Fibroblast of skin of back (primary cell): ENCODE results near the gene FIZ1.
"Not testable (repeated sequence)": the region's sequence is repeated elsewhere in the genome, so short reads cannot be mapped to it uniquely, and the experiment has no call there.

ENCODE experiments used
- DNase-seq: peaks from one replicate; pipeline ENCODE4 v3.0.0-alpha.2; 2013

The FIZ1 gene

DNA sequence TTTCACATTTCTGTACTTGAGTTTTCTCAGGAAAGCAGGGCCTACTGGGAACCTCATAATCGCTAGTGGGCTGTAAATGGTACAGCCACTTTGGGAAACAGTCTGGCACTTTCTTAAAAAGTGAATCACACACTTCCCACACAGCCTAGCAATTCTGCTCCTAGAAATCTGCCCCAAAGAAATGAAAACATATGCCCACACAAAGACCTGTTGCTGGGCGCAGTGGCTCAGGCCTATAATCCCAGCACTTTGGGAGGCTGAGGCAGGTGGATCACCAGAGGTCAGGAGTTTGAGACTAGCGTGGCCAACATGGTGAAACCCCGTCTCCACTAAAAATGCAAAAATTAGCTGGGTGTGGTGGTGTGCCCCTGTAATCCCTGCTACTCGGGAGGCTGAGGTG lies 29.8 kb downstream of the FIZ1 start:
- DNase-seq, result not testable (repeated sequence)

DNA sequence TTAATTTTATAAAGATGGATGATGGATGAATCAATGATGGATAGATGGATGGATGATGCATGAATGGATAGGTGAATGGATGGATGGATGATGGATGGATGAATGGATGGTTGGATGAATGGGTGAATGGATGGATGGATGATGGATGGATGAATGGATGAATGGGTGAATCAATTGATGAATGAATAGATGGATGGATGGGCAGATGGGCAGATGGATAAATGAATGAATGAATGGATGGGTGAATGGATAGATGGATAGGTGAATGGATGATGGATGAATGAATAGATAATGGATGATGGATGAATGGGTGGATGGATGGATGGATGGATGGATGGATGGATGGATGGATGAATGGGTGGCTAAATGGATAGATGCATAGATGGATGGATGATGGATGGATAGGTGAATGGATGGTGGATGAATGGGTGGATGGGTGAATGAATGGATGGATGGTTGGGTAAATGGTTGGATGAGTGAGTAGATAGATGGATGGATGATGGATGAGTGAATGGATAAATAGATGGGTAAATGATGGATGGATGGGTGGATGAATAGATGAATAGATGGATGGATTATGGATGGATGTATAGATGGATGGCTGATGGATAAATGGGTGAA lies 31.5 kb downstream of the FIZ1 start:
- no peak for DNase-seq

DNA sequence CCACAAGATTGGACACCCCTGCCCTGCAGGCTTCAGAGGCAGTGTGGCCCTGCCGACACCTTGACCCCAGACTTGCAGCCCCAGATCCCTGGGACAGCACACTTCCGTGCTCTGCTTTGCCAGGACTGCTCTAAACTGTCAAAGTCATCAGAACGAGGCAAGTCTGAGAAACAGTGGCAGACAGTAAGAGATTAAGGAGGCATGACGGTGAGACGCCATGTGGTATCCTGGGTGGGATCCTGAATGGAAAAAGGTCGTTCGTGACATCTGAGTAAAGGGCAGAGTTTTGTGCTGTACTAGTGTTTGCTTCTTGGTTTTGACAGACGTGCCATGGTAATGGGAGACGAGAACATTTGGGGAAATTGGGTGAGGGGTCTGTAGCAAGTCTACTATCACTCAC lies 32.5 kb downstream of the FIZ1 start:
- DNase-seq, result no peak

DNA sequence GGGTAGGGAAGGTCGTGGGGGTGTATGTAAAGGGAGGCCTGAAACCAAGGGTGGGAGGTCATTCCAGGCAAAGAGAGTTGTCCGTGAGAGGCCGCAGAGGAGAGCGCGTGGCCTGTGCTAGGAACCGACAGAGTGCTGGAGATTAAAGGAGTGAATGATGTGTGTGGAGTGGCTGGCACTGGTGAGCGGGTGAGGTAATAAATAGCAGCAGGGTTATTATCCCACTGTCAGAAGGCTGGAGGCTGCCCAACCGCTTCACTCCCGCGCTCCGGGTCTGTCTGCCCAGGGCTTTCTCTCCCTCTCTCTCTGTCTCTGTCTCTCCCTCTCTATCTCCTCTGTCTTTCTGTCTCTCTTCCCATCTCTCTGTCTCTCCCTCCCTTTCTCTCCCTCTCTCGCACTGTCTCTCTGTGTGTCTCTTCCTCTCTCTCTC lies 36.0 kb downstream of the FIZ1 start:
- no peak for DNase-seq

DNA sequence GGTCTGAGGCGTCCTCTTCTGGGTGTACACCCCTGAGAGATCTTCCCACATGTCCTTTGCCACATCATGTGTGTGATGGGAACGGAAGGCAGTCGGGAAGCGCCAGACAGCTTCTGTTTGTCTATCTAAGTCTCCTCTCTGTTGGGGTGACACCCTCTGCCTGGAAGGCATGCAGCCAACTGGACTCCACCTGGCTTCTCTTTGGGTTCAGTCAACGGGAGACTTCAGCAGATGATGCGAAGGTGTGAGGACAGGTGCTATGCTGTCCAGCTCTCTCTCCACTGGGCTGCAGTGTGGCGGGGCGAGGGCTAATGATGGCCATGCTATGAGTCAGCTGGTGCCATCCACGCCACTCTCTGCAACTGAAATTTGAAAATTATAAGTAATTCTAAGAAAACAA lies 39.6 kb downstream of the FIZ1 start:
- DNase-seq, result no peak

DNA sequence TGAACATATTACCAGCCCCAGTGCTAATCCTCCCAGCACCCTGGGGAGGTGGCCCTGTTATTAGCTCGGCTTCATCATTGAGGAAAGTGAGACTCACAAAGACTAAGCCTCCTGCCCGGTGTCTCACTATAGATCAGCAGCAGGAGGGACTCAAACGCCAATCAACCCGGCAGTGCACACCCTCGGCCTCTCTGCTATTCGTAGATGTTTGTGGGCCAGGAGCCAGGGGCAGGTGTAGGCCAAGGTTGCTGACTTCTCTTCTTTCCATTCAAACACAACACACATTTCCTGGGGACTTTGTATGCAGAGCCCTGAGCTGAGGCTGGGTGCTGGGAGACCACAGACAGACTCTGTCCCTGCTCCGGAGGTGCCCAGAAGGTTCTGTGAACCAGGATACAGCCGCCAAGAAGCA lies 44.6 kb downstream of the FIZ1 start:
- DNase-seq, result no peak

DNA sequence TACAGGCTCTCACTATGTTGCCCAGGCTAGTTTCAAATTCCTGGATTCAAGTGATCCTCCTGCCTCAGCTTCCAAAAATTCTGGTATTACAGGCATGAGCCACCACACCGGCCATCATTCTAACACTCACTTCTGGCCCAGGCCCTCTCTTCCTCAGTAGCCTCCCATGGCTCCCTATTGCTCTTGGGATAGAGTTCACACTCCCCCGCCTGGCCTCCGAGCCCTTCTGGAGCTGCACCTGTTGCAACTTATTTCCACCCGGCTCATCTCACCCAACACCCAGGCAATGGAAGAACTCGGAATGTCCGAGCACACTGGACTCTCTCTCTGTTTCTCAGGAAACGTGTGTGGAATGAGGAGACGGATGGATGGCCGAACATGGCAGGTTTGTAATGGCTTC lies 45.0 kb downstream of the FIZ1 start:
- no peak for DNase-seq

DNA sequence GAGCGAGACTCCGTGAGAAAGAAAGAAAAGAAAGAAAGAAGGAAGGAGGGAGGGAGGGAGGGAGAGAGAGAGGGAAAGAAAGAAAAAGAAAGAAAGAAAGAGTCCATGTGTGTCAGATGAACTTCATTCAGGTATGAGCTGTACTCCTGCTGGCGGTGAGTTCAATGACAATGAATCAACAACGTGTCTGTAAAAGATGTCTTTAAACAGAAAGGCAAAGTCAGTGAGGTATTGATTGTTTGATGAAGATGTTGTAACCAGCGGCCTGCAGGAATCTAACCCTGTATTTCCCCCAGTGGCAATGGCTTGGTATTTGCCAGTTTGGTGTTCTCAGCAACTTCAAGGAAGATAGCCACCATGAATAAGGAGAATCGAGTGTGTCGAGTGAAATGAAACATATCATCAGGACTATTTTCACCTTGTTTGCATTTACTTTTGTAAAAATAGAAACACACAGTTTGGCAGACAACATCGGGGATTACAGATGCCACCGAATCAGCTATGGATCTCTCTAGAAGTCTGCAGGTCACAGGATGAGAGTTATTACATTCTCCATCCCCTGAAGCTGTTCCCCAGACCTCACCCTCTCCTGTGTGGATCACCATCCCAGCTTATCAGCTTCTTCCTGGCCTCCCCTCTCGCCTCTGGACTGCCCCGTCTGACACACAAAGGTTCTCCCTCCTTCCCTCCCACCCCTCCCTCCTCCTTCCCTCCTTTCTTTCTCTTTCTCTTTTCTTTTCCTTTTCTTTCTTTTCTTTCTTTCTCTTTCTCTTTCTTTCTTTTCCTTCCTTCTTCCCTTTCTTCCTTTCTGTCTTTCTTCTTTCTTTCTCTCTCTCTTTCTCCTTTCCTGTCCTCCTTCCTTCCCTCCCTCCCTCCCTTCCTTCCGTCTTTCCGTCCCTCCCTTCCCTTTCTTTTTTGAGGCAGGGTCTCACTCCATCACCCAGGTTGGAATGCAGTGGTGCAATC lies 45.8 kb downstream of the FIZ1 start:
- no peak for DNase-seq

DNA sequence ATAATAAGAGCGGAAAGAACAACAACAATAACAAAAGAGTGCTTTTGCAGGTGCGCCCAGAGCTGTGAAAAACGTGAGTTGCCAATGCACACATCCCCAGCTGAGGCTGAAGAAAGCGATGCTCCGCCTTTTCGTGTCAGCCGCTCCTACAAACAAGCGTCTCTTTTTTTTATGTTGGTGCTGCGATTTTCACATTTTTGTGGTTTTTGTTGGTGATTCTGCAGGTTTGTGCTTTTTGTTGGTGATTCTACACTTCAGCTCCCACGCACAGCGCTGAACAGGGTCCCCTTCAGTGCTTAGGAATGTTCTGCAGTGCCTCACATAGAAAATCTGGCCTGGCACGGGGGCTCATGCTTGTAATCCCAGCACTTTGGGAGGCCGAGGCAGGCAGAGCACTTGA lies 46.7 kb downstream of the FIZ1 start:
- DNase-seq, result peak; percentile 91

DNA sequence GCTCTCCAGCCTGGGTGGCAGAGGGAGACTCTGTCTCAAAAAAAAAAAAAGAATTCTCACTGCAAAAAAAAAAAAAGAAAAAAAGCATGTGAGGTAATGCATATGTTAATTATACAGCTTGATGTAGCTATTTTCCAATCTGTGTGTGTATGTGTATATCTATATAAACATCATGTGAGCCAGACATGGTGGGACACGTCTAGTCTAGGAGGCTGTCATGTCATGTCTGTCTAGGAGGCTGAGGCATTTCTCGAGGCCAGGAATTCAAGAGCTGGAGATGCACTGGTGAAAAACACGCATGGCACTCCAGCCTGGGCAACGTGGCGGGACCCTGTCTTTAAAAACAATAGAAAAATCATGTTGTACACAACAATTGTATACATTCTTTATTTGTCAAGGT lies 47.1 kb downstream of the FIZ1 start:
- DNase-seq, result no peak

DNA sequence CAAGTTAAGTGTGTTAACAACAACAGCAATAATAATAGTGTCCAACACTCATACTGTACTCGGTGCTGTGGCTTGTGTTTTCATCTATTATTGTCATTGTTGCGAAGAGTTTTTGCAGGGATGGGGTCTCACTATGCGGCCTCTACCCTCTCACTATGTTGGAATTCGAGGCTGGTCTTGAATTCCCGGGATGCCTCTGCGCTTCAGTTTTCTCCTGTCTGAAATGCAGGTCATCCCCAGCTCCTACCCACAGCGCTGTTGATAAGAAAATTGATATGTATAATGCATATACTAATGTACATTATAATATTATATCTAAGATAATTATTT lies 49.0 kb downstream of the FIZ1 start:
- DNase-seq, result peak; percentile 68

DNA sequence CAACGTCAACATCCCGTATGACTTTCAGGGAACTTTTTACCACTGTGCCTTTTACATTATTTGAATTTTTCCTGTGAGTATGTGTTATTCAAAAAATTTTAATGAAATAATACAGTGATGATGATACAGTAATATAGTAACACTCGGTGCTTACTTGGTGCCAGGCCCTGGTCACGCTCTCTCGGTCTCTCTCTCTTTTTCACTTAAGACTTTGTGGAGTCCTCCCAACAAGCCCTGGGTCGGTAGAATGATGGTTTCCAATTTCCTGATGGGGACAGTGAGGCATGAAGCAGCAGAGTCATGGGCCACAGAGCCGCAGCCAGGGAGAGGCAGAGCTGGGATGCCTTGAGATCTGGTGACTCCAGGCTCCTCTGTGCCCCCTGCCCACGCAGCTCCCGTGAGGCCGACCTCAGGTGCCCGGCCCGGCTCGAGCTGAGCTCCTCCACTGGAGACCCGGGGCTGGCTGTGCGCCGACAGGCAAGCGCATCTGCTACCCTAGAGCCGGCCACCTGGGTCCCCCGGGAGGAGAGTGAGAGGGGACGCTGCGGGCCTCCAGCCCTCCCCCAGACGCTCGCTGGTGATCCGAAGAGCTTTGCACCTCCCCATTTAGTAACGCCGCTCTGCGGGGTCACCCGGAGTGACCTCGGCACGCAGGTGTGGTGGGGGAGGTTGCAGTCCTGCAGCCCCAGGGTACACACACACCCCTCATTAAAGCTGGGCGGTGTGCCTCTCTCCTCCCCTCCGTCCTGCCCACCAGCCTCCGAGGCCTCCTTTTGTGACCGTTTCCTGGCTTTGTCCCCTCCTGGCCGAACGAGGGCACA lies 49.6 kb downstream of the FIZ1 start:
- DNase-seq, result peak; percentile 96

DNA sequence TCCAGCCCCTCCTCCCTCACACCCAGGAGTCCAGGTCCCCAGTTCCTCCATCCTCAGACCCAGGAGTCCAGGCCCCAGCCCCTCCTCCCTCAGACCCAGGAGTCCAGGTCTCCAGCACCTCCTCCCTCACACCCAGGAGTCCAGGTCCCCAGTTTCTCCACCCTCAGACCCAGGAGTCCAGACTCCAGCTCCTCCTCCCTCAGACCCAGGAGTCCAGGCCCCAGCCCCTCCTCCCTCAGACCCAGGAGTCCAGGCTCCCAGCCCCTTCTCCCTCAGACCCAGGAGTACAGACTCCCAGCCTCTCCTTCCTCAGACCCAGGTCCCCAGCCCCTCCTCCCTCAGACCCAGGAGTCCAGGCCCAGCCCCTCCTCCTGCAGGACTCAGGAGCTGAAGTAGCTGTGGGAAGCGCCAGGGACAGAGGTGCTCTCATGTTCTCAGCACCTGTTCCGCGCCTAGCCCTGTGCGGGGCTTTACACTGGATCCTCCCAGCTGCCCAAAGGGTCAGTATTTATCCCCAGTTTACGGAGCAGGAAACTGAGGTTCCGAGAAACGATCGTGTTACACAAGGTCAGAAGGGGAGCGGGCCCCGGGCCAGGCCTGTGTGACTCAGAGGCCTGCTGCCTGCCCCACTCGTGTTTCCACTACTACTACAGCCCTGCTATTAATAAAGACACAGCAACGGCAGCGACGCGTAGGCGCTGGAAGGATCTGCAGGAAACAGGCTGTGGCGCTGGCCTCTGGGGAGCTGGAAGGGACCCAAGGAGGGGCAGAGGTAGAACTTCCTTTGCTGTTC lies 52.3 kb downstream of the FIZ1 start:
- peak; percentile 74 for DNase-seq

DNA sequence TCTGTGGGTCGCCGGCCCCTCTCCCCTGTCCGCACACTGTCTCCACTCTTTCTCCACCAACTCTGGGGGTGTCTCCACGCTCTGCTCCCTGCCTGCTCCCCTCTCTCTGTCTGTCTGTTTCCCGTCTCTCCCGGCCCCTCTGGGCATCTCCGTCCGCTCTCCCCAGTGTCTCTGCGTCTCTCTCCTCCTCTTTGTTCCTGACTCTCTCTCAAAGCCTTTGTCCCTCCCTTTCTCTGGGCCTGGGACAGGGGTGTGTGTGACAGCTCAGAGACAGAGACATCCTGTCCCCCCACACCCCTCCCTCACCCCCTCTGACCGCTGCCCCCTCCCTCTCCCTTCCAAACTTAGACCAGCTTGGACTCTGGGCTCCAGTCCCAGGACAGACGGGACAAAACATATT lies 53.3 kb downstream of the FIZ1 start:
- no peak for DNase-seq

DNA sequence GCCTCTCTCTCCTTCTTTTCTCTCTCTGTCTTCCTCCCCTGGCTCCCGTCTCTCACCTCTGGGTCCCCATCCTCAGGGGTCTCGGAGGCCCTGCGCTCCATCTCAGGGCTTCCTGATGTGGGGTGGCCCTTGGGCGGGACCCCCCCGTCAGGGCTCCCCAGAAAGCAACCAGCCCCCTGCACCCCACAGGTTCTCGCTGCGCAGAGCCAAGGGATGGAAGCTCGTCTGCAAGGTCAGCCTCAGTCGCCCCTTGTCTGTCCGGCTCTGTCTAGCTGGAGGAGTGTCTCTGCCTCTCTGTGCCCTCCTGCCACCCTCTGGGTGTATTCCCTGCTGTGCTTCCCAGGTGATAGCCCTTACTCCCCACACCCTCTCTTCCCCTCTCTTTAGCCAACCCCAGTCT lies 53.9 kb downstream of the FIZ1 start, which contains the start of gene SBK3:
Gene SBK3, minus strand, starts transcription at position 101 of the 400 bp plus-strand sequence. Its CDS starts 0 bp downstream, at position 101.
- no peak for DNase-seq

DNA sequence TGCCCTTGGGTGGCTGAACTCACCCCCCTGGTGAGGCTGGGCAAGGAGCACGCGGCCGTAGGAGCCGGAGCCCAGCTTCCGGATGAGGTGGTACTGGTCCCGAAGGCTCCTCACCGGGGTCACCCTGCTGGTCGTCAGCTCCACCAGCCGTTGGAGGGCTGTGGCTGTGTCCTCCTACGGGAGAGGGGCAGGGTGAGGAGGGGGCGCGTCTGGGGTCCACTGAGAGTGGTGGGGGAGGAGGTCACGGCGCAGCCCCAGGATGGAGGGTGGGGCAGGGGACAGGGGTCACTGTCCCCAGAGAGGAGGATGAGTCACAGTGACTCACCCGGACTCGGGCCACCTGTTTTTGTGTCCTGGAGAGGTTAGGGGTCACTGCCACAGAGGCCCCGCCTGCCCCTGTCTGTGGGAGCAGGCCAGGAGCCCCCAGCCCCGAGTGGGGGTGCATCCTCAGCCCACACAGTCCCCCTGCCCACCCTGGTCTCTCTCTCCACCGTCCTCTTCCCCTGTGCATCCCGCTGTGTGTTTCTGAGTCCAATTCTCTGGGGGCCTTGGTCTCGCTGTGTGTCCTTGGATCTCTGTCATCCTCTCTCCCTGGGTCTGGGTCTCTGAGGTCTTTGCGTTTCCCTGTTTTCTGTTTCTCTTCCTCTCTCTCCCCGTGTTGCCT lies 54.4 kb downstream of the FIZ1 start:
- DNase-seq, result no peak

DNA sequence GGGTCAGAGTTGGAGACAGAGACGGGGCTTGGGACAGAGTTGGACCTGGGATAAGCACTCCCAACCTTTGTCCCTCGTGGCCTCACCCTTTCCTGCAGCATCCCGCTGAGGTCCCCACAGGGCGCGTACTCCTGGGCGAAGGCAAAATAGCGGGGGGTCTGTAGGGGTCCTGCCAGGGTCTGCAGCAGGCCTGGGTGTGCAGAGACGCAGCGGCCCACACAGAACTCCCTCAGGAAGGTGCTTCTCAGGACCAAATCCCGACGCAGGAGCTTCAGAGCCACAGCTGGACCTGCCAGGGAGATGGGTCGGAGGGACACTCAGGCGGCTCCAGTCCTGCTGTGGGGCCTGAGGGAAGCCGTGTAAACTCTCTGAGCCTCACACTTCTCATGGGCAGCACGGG lies 55.3 kb downstream of the FIZ1 start:
- DNase-seq, result no peak

DNA sequence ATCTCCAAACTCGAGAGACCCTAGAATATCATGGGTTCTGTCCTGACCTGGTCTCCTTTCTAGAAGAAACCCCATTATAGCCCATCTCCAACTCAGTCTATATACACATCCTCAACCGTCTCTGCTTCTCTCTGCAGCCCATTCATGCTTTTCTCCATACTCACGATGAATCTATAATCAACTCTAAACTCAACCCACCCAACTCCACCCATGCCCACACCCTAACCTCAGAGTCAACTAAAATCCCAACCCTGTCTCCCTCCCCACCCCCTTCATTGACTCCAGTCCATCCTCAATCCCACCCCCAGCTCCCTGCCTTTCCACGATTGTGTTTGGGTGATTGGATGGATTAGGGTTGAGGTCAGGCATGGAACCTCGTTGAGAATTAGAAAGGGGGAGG lies 55.8 kb downstream of the FIZ1 start:
- no peak for DNase-seq

DNA sequence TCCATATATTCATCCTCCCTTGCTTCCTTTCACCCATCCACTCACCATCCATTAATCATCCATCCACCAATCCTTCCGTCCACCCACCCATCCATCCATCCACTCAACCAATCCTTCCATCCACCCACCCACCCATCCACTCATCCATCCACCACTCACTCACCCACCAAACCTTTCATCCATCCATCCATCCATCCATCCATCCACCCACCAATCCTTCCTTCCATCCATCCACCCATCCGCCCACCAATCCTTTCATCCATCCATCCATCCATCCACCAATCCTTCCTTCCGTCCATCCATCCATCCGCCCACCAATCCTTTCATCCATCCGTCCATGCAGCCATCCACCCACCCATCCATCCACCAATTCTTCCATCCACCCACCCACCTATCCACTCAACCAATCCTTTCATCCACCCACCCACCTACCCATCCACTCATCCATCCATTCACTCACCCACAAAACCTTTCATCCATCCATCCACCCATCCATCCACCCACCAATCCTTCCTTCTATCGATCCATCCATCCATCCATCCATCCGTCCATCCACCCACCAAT lies 56.9 kb downstream of the FIZ1 start:
- no peak for DNase-seq
